ENCODE measurements around the gene PIR. TPM values are rescaled to one million over a fixed set of nuclear protein-coding genes. Genes with fewer than 3 reads are reported as not detected.

The PIR gene
- total and polyA plus RNA-seq, 2 donors (not counting 3 experiments of a cell fraction or from before 2014, with no cell fraction given), result 89.0 to 108 TPM

- intact Hi-C loops (cut with micrococcal nuclease), result loop anchor here (2.0 to 5.0 kb wide), 4 partner anchors 67 to 205 kb away; no protein-coding TSS in a partner anchor
- H3K79me2 ChIP-seq (ENCODE audit: control insufficient read depth, insufficient read depth, low read length), result peaks cover 44% of the 10 kb centered on the region
- ChIA-PET CTCF (interaction anchor here (3.0 kb wide), 1 partner anchor 96 kb away, joined by 17 read pairs; no protein-coding TSS in a partner anchor), POLR2A (no interaction called here)
- TF ChIP-seq MYC (IDR thresholded peaks at IDR 0.05; ENCODE audit: low read depth, low read length), result no peak
- TF ChIP-seq JUN (IDR thresholded peaks at IDR 0.05; ENCODE audit: borderline replicate concordance, insufficient read depth, insufficient read length, low read depth), result no peak
- TF ChIP-seq POLR2A (IDR thresholded peaks at IDR 0.05; ENCODE audit: low read depth, low read length), result no peak
- no peak for TF ChIP-seq FOS (IDR thresholded peaks at IDR 0.05; ENCODE audit: borderline replicate concordance, insufficient read depth, low read length)
- no peak for TF ChIP-seq GATA2 (IDR thresholded peaks at IDR 0.05; ENCODE audit: insufficient read depth, insufficient read length, low read depth, low read length)
- TF ChIP-seq CTCF (IDR thresholded peaks at IDR 0.05; ENCODE audit: extremely low read depth in 1 of 2, insufficient read depth in 1 of 2, low read depth in 1 of 2, low read length in 2 of 2), result no peak
- TF ChIP-seq MAX (IDR thresholded peaks at IDR 0.05; ENCODE audit: insufficient read depth, insufficient read length), result no peak
- no peak for TF ChIP-seq POLR2AphosphoS5 (IDR thresholded peaks at IDR 0.05; ENCODE audit: insufficient read depth, low read depth, low read length)
- TF ChIP-seq EZH2 (IDR thresholded peaks at IDR 0.05; ENCODE audit: borderline replicate concordance, low read depth, low read length, severe bottlenecking), result no peak
- BruUV-seq (replicated peaks), result no TSS peak
- no peak overlapping the region for H3K9ac ChIP-seq (replicated peaks; ENCODE audit: extremely low read depth, insufficient read depth, low read length)
- no peak overlapping the region for H3K27ac ChIP-seq (ENCODE audit: insufficient read depth, low read depth, low read length)
- H3K4me1 ChIP-seq (ENCODE audit: control insufficient read depth, extremely low read depth, insufficient read depth, low read length), result peaks cover 5% of the 10 kb centered on the region
- no peaks in the 10 kb centered on the region for H4K20me1 ChIP-seq (replicated peaks; ENCODE audit: control insufficient read depth, extremely low read depth, insufficient read depth, low read length)
- H3K27me3 ChIP-seq (ENCODE audit: control insufficient read depth in 2 of 2, insufficient read depth in 2 of 2, low read length in 2 of 2), result no peaks in the 10 kb centered on the region
- FAIRE-seq, result no peak
- no peak overlapping the region for H2AFZ ChIP-seq (ENCODE audit: low read depth, low read length)
- no peak for DNase-seq (ENCODE audit: low read depth, low spot score)
- H3K9me3 ChIP-seq (replicated peaks; ENCODE audit: control insufficient read depth, insufficient read depth, low read length), result no peaks in the 10 kb centered on the region
- H3K4me3 ChIP-seq (replicated peaks in 1 of 3; ENCODE audit: insufficient read depth in 1 of 3, low read depth in 1 of 3, low read length in 3 of 3), result no peak overlapping the region
- H3K9me1 ChIP-seq (replicated peaks; ENCODE audit: control insufficient read depth, extremely low read depth, insufficient read depth, low read length), result no peaks in the 10 kb centered on the region
- H3K4me2 ChIP-seq (ENCODE audit: insufficient read depth, low read length), result no peak overlapping the region
- dilution Hi-C loops (cut with MboI; ENCODE audit: extremely low pct_ligation_motif_present, low sequenced_read_pairs), result no loop called here
- H3K36me3 ChIP-seq (ENCODE audit: control insufficient read depth in 2 of 2, extremely low read depth in 1 of 2, insufficient read depth in 2 of 2, low read length in 2 of 2), result peaks cover 3 to 6% of the 10 kb centered on the region in 2 experiments
These were observed 23.5 kb downstream of the PIR start for GRCh38 chrX:15469613-15470012.
